ENCODE data around the gene USP3.

- no peak for TF ChIP-seq EZH2phosphoT487 (IDR thresholded peaks at IDR 0.05; ENCODE audit: low read length)
- peak; percentile 34 for TF ChIP-seq CTCF (IDR thresholded peaks at IDR 0.05; ENCODE audit: low read length)
- no peak for TF ChIP-seq EZH2 (optimal IDR thresholded peaks at IDR 0.05; ENCODE audit: low read depth, low read length)
Observed at GRCh38 chr15:63504979-63505841, 817 bp downstream of the USP3 start.

Measured in MM.1S (cell line).